Activated CD4-positive, alpha-beta T cell treated with anti-CD3 and anti-CD28 coated beads for 24 hours (primary cell): ENCODE results near the gene FKRP.

Experiments used
- DNase-seq, 2 donors: peaks; one replicate each; pipeline ENCODE4 v3.0.0-alpha.2; 2020; ENCODE audit warnings: low read depth in 2 of 2

The FKRP gene

GRCh38 chr19:46718934-46719622 is 26.8 kb upstream of the FKRP start:
- no peak for DNase-seq

GRCh38 chr19:46719629-46720502 is 26.0 kb upstream of the FKRP start:
- DNase-seq, result no peak

DNA sequence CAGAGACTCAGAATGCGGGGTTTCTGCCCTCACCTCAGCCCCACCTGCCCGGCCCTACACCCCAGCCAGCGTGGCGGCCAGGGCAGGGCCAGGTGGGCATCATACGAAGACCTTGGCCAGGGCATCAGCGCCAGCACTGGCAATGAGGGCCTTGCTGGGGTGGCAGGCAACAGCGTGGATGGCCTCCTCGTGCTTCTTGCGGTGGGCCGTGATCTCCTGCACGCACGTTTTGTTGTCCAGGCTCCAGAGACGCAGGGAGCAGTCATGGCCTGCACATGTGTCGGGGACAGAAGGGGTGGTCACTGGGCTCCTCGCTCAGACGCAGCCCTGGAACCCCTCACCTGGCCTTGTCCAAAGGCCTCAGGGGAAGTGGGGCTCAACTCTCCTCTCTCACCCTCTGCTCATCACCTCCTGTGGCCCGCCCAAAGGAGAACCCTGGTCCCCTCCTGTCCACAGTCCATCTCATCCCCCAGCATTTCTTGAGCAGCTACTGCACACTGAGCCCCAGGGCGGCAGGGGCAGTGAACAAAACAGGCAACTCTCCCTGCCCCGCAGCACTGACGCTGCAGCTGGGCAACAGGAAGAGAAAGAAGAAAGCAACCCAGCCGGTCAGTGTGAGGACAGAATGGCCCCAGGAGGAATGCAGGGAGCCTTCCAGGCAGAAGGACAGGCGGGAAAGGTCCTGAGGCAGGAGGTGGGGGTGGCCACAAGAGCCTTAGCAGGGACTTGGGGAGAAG is 25.2 kb upstream of the FKRP start:
- DNase-seq, result no peak

GRCh38 chr19:46721269-46722003 is 24.4 kb upstream of the FKRP start:
- DNase-seq, result no peak

GRCh38 chr19:46722004-46722380 is 23.9 kb upstream of the FKRP start:
- no peak for DNase-seq

DNA sequence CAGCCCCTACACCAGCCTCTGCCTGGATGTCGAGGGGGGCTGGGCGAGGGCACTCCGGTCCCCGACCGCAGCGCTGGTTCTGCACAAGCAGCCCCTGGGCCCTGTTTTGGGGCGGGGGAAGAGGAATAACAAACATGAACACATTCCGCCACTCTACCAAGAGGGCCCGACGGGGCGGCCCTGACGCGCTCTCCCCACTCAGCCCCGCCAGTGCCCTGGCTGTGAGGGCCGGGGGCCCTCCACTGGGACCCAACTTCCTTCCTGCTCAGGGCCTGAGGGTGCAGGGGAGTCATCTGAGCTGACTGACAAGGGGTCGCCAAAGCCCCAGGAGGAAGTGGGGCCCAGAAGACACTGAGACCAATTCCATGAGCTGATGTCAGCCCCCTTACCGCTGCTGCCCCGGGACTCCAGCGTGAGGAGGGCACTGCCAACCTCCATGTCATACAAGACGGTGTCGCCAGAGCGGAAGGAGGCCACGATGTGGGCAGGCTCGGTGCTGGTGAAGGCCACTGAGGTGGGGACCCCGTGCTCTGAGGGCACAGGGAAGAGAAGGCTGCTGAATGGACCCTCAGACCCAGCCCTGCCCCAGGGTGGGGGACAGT is 23.3 kb upstream of the FKRP start:
- no peak for DNase-seq

GRCh38 chr19:46723023-46723461 is 22.8 kb upstream of the FKRP start:
- DNase-seq, result no peak

GRCh38 chr19:46723471-46723870 is 22.4 kb upstream of the FKRP start:
- DNase-seq, result no peak

GRCh38 chr19:46724468-46724867 is 21.4 kb upstream of the FKRP start:
- no peak for DNase-seq

DNA sequence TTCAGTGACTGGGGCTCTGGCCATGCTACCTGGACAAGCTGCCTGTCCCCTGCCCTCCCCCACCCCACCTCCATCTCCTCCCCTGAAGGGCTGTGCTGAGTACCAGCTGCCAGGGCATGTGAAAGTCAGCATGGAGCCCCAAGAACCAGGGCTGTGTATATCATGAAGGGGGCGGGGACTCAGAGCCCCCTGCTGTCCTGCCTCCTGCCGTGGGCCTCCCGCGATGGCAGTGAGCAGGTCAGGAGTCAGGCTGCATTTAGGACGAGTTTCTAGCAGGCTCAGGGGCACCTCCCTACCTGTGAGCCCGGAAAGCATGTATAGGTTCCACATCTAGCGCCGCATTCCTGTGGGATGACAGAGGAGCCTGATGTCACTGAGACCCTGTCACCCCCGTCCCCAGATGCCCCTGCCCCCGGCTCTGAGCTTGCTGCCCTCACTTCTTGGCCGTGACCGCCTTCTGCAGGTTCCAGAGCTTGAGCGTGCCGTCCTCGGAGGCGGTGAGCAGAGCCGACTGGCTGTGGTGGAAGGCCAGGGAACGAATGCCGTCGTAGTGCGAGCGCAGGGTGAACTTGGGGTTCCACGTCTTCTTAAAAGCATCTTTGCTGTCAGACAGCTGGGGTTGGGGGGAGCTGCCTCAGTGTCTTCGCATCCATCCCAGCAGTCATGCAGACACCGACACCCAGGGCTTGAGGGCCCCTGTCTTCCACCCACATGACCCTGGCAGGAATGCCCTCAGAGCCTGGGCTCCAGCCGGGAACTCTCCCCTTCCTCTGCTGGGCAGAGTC is 20.6 kb upstream of the FKRP start:
- DNase-seq, result no peak

DNA sequence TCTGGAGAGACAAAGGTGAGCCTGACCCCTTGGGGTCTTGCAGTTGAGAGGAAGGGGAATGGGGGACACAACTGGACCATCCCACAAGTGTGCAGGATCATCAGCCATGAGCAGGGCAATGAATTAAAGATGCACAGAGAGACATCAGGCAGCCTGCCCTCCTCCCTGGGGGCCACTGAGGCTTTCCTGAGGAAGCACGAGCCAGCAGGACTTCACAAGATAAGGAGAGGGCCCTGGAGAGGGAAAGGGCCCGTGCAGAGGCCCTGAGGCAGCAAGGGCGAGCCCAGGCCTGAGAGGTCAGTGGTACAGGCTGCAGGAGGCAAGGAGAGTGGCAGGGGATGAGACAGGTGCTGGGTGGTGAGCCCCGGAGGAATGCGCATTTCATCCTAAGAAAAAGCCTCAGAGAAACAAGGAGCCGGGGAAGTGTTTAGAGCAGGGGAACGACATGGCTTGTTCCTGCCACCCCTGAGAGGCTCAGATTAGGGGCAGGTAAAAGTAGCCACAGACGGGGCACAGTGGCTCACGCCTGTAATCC is 19.9 kb upstream of the FKRP start:
- no peak for DNase-seq

GRCh38 chr19:46726551-46726950 is 19.3 kb upstream of the FKRP start:
- no peak for DNase-seq

- DNase-seq, result no peak
Measured at GRCh38 chr19:46726971-46727501, 18.8 kb upstream of the FKRP start.

DNA sequence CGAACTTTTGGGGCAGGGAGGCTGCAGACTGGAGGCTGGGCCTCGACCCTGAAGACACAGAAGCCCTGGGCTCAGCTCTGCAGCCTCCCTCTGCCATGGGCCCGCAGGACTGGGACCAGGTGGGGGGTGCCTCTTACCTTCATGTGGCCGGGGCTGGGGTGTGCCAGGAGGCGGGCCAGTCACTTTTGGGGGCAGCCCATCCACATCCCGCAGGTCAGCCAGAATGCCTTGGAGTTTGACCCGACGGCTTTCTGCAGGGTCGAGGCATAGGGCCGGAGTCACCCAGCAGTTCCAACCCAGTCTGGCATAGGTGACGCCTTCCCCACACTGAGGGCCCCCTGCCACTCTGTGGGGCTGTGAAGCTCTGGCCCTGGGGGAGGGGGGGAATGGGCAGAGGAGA is 18.1 kb upstream of the FKRP start:
- DNase-seq, result no peak

GRCh38 chr19:46728208-46728607 is 17.6 kb upstream of the FKRP start:
- DNase-seq, result no peak

DNA sequence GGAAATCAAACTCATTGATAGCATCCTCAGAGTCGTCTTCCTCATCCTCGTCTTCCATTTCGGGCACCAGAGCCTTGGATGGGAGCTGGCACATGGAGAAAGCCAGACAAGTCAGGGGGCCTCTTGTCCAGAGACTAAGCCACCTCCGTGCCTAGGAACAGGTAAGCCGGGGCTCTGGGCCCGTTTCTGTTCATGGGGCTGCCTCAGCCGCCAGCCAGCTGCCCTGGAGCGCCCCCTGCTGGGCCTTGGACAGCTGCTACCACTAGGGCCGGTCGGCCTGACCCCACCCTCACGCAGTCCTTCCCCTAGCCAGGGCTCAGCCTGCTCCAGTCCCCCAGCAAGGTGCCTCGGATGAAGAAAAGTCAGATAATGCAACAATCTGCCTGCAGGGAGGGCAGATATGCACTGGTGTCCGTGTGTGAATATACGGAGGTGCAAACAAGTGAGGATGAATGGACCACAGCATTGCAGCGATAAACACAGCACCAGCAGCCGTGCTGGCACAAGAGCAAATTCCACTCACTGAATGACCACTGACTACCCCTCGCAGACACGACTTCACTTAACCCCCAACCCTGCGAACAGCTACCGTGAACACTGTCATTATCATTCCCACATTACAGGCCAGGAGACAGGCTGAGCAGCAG is 17.0 kb upstream of the FKRP start:
- DNase-seq, result peak; percentile 68 to 72

GRCh38 chr19:46729696-46730095 is 16.2 kb upstream of the FKRP start:
- DNase-seq, result no peak

GRCh38 chr19:46730187-46730586 is 15.7 kb upstream of the FKRP start:
- no peak for DNase-seq

DNA sequence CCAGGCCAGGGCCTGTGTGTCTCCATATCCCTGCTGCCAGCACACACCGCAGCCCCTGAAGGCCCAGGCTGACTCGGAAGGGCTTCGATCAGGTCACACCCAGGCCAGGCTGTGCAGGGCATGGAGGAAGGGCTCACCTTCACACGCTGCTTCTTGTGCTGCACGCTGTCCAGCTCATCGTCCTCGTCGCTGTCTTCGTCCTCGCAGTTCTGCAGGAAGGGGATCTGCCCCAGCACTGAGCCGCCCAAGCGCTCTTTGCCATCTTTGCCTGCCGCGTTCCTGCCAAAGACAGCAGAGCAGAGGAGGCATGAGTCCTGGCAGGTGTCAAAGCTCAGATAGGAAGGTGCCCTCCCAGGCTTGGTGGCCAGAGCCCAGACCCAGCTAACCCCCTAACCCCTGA is 15.3 kb upstream of the FKRP start:
- no peak for DNase-seq
